Choroid plexus epithelial cell (primary cell): ENCODE data around the gene MT1G.

Experiments used
- DNase-seq: peaks from one replicate; pipeline ENCODE4 v3.0.0-alpha.2; 2010; ENCODE audit warnings: low read depth
- H3K4me3 ChIP-seq: 2 replicates; pipeline ENCODE4 v1.5.1; 2011; ENCODE audit warnings: low read depth, mild to moderate bottlenecking, control low read depth, low read length, moderate library complexity
- TF ChIP-seq, protein P1 (sequence below): conservative IDR thresholded peaks from 2 replicates; pipeline ENCODE4 v1.5.1; 2011; ENCODE audit warnings: low read depth, mild to moderate bottlenecking, control low read depth, inconsistent platforms, low read length, moderate library complexity

MT1G gene

DNA sequence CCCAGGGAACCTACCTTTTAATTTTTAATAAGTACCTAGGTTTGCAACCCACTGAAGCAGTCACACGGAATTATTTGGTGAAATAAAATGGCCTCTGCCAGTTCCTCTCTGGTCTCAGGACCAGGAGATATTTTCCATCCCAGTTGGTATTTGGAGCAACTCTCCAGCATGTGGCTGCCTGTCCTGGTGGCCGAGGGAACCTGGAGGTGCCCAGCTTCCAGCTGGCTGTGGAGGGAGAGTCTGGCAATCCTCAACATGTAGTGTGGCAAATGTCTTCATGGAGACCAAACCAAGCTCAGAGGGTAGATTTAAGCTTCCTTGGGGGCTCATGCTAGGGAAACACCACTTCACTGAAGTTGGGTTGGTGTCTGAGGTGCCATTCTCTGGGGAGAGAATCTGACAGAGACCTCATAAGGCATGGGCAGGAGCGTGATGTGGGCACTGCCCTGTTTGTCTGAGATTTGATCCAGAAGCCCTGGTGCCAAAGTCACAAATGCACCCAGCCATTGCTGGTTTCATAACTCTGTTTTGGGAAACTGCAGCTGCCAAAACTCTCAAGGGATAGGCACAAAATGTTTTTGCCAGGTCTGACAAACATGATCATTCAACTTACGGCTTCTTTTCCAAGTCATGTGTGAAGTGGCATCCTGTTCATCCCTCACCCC lies 17.2 kb upstream of the MT1G start:
- no peak overlapping the region for H3K4me3 ChIP-seq
- no peak for DNase-seq
- TF ChIP-seq, protein P1, sequence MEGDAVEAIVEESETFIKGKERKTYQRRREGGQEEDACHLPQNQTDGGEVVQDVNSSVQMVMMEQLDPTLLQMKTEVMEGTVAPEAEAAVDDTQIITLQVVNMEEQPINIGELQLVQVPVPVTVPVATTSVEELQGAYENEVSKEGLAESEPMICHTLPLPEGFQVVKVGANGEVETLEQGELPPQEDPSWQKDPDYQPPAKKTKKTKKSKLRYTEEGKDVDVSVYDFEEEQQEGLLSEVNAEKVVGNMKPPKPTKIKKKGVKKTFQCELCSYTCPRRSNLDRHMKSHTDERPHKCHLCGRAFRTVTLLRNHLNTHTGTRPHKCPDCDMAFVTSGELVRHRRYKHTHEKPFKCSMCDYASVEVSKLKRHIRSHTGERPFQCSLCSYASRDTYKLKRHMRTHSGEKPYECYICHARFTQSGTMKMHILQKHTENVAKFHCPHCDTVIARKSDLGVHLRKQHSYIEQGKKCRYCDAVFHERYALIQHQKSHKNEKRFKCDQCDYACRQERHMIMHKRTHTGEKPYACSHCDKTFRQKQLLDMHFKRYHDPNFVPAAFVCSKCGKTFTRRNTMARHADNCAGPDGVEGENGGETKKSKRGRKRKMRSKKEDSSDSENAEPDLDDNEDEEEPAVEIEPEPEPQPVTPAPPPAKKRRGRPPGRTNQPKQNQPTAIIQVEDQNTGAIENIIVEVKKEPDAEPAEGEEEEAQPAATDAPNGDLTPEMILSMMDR = no peak

DNA sequence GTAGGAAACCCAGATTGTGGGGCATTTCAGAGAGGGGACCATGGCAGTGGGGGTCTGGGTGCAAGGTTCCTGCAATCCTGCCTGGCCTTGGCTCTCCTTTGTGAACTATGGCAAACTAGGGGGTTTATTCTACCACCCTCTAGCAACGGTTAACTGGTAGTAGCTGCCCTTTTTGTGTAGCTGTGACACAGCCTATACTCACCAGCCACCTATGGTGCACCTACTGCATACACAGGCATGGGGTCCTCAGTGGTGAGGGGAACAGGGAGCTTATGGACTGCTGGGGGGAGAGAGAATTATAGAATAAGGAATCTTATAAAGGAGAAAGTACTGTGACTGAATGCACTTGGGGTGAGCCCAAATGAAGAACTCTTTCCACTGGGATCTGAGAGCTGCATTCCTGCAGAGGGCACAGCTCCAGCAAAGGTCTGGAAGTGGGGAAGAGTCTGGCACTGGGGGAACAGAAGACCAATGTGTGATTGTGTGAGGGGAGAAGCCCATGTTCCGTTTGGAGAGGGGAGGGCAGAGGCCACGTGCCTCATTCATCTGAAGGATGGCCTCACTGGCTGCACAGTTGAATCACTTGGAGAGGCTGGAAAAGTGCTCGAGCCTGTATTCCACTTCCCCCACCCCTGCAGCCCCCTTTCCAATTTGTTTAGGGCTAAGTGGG lies 16.5 kb upstream of the MT1G start:
- no peak for DNase-seq
- H3K4me3 ChIP-seq = no peak overlapping the region
- TF ChIP-seq, protein P1 = no peak

DNA sequence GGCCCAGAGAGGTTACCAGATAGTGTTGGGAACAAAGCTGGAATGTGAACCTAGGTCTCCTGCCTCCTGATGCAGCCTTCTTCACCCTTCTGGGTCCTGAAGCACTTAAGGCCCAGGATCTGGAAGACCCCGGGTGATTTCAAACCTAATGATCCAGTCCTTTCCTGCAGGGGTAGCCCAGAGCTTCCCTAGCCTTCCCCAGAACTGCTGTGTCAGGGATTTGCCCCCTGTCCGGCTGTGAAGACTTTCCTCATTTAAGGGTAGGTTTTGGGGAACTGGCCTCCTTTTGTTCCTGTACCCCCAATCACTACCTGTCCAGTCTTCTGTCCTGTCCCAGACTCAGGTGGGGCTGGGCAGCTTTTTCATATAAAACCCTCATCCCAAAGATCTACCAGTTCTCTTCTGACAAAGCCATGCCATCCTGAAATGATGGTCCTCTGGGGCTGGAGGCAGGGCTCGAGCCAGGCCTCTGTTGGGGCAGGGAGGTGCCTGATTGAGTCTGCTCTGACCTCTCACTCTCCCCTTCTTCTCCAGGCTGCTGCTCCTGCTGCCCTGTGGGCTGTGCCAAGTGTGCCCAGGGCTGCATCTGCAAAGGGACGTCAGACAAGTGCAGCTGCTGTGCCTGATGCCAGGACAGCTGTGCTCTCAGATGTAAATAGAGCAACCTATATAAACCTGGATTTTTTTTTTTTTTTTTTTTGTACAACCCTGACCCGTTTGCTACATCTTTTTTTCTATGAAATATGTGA lies 15.7 kb upstream of the MT1G start:
- TF ChIP-seq, protein P1 = no peak
- DNase-seq = no peak
- H3K4me3 ChIP-seq = no peak overlapping the region

DNA sequence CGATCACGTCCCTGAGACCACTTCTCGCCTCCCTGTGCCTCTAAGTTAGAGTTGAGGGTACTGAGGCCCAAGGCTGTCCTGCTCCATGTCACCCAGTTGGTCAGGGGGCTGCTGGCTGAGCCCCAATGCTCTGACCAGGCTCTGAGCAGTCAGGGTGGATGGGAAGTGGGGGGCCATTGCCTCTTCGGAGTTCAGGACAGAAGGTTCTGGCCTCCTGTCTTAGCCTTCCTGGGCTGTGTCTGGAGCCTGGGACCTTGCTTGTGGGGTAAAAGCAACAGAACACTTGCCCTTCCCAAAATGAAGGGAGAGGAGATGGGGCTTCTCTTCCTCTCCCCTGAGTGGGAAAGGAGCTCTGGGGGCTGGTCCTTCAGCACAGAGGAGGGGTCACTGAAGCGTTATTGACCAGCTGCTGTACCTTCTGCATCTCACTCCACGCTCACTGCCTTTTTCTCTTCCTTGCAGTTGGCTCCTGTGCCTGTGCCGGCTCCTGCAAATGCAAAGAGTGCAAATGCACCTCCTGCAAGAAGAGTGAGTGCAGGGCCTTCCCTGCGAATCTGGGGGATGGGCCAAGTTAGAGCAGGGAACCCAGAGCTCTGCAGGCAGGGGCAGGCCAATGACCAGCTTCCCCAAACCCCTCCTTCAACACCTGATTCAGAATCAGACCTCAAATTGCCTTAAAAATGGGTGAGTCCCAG lies 15.0 kb upstream of the MT1G start:
- TF ChIP-seq, protein P1 = no peak
- H3K4me3 ChIP-seq = peak overlapping the region; percentile 69
- no peak for DNase-seq

DNA sequence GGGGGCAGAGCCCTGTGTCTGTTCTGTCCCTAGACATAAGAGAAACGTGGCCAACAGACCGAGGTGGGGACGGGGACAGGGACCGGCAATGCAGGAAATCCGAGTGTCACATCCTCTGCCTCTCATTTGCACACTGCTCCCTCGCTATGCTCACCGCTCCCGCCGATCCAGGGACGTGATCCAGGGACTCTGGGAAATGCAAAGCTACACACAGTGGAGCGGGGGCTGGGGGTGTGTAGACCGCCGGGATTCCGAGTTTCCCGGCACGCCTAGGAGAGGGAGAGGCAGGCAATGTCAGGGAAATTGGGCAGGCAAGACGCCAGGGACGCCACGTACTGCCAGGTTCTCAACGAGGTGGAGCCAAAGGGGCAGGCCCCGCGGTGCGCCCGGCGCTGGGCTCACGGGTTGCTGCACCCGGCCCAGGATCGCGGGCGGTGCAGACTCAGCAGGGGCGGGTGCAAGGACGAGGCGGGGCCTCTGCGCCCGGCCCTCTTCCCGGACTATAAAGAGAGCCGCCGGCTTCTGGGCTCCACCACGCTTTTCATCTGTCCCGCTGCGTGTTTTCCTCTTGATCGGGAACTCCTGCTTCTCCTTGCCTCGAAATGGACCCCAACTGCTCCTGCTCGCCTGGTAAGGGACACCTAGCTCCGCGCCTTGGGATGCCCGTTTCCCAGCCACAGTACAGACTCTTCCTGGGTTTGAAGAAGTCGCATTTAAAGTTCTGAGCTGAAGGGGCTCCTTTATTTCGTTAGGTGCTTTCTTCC lies 14.3 kb upstream of the MT1G start, which contains the start of gene MT1X:
Gene MT1X, plus strand, starts transcription at position 532 of the 764 bp plus-strand sequence. Its CDS starts 71 bp downstream, at position 603.
- peak within 1 kb of the TSS; percentile 69 for H3K4me3 ChIP-seq
- peak; percentile 88 for DNase-seq
- TF ChIP-seq, protein P1 = no peak

DNA sequence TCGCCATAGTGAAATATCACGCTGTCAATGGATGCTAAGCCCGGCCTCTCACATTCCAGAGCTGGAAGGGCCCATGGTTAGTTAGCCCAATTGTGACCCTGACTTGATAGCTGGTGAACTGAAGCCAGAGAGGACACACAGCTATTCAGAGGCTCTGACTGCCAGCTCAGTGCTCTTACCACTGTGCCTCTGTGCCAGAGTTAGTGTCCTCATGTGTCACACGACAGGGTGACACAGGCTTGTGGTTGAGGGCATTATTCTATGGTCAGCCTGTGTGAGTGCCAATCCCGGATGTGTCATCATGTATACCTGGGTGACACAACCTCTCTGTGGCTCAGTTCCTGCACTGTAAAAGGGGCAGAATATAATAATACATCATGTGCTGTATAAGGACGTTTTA lies 12.0 kb upstream of the MT1G start:
- H3K4me3 ChIP-seq = no peak overlapping the region
- no peak for DNase-seq
- TF ChIP-seq, protein P1 = no peak
